Panc1 (cell line): Measurements from ENCODE around the gene ARFGAP1.

Experiments
- CTCF ChIP-seq: fragments of 450-650 bp; IDR thresholded peaks from 2 replicates; pipeline ENCODE4 v1.5.1; 2017; ENCODE audit warnings: mild to moderate bottlenecking
- POLR2AphosphoS5 ChIP-seq: IDR thresholded peaks from 2 replicates; pipeline ENCODE4 v1.6.1; 2012; ENCODE audit warnings: mild to moderate bottlenecking, low read depth, low read length, moderate library complexity
- REST ChIP-seq, 2 experiments: IDR thresholded peaks; 2 replicates each; pipeline ENCODE4 v1.6.1; 2011 to 2012; ENCODE audit warnings: low read depth in 2 of 2, control low read depth in 1 of 2, low read length in 1 of 2, mild to moderate bottlenecking in 1 of 2, moderate library complexity in 1 of 2; ENCODE audit not compliant: insufficient read depth in 1 of 2

GRCh38 chr20:63269724-63270123 lies 2.9 kb upstream of the ARFGAP1 start:
- TF ChIP-seq CTCF (no peak), REST (IDR thresholded peaks at IDR 0.05; ENCODE audit: insufficient read depth in 1 of 2, low read depth in 2 of 2, low read length in 1 of 2) (no peak), POLR2AphosphoS5 (no peak)
